CD4-positive, alpha-beta T cell treated with Interleukin-17A for 1 hour (primary cell): Measurements from ENCODE around the gene CNPY1.
"Not testable (repeated sequence)": the region's sequence is repeated elsewhere in the genome, so short reads cannot be mapped to it uniquely, and the experiment has no call there.

ENCODE experiments used
- DNase-seq: peaks from one replicate; pipeline ENCODE4 v3.0.0-alpha.2; 2020

CNPY1 gene

GRCh38 chr7:155577509-155577905 is 31.1 kb upstream of the CNPY1 start:
- DNase-seq: no peak

GRCh38 chr7:155576900-155577508 is 30.6 kb upstream of the CNPY1 start:
- DNase-seq: no peak

GRCh38 chr7:155576416-155576815 is 30.1 kb upstream of the CNPY1 start:
- DNase-seq: no peak

- no peak for DNase-seq
These were observed 28.4 kb upstream of the CNPY1 start for GRCh38 chr7:155574556-155575290.

GRCh38 chr7:155571581-155572345 is 25.4 kb upstream of the CNPY1 start:
- DNase-seq: no peak

- DNase-seq: no peak
These were observed 24.6 kb upstream of the CNPY1 start for GRCh38 chr7:155570991-155571390.

- DNase-seq: no peak
These were observed 24.0 kb upstream of the CNPY1 start for GRCh38 chr7:155570171-155570958.

- no peak for DNase-seq
These were observed 23.3 kb upstream of the CNPY1 start for GRCh38 chr7:155569681-155570080.

GRCh38 chr7:155568842-155569494 is 22.6 kb upstream of the CNPY1 start:
- no peak for DNase-seq

- no peak for DNase-seq
These were observed 21.9 kb upstream of the CNPY1 start for GRCh38 chr7:155568333-155568660.

GRCh38 chr7:155567646-155568332 is 21.4 kb upstream of the CNPY1 start:
- no peak for DNase-seq

GRCh38 chr7:155566011-155566836 is 19.9 kb upstream of the CNPY1 start:
- no peak for DNase-seq

- DNase-seq: no peak
These were observed 19.2 kb upstream of the CNPY1 start for GRCh38 chr7:155565596-155565995.

- DNase-seq: not testable (repeated sequence)
These were observed 16.6 kb upstream of the CNPY1 start for GRCh38 chr7:155562976-155563375.

- no peak for DNase-seq
These were observed 15.7 kb upstream of the CNPY1 start for GRCh38 chr7:155562106-155562505.

GRCh38 chr7:155560982-155561686 is 14.8 kb upstream of the CNPY1 start:
- no peak for DNase-seq

- no peak for DNase-seq
These were observed 14.0 kb upstream of the CNPY1 start for GRCh38 chr7:155560196-155560885.

GRCh38 chr7:155559519-155560108 is 13.3 kb upstream of the CNPY1 start:
- DNase-seq: no peak

- DNase-seq: no peak
These were observed 12.6 kb upstream of the CNPY1 start for GRCh38 chr7:155558961-155559360.
